SIG-M5 treated with dmso at 0.1 percent for 504 hours (cell line): ENCODE data around the gene PAK5.

Experiments used
- DNase-seq: peaks from one replicate; lab custom pipeline; 2025; ENCODE audit not compliant: unreplicated experiment; lab: John Stamatoyannopoulos, UW

The PAK5 gene

GRCh38 chr20:9581509-9581908 is 257.4 kb downstream of the PAK5 start:
- DNase-seq: no peak

- no peak for DNase-seq
Measured at GRCh38 chr20:9578594-9578993, 260.3 kb downstream of the PAK5 start.

- DNase-seq: no peak
Measured at GRCh38 chr20:9577397-9577796, 261.5 kb downstream of the PAK5 start.

- DNase-seq: no peak
Measured at GRCh38 chr20:9576695-9577094, 262.2 kb downstream of the PAK5 start.

- no peak for DNase-seq
Measured at GRCh38 chr20:9575836-9576235, 263.0 kb downstream of the PAK5 start.

GRCh38 chr20:9574776-9575175 is 264.1 kb downstream of the PAK5 start:
- no peak for DNase-seq

GRCh38 chr20:9574181-9574580 is 264.7 kb downstream of the PAK5 start:
- DNase-seq: no peak

GRCh38 chr20:9573335-9574151 is 265.3 kb downstream of the PAK5 start:
- no peak for DNase-seq

- DNase-seq: no peak
Measured at GRCh38 chr20:9572670-9573069, 266.2 kb downstream of the PAK5 start.

GRCh38 chr20:9571783-9572182 is 267.1 kb downstream of the PAK5 start:
- no peak for DNase-seq

- DNase-seq: no peak
Measured at GRCh38 chr20:9570612-9571011, 268.3 kb downstream of the PAK5 start.

- no peak for DNase-seq
Measured at GRCh38 chr20:9566977-9567376, 271.9 kb downstream of the PAK5 start.

- no peak for DNase-seq
Measured at GRCh38 chr20:9565910-9566550, 272.8 kb downstream of the PAK5 start.

- no peak for DNase-seq
Measured at GRCh38 chr20:9557411-9557810, 281.5 kb downstream of the PAK5 start.

GRCh38 chr20:9555781-9556180 is 283.1 kb downstream of the PAK5 start:
- no peak for DNase-seq

- peak; percentile 35 for DNase-seq
Measured at GRCh38 chr20:9551808-9552550, 286.9 kb downstream of the PAK5 start.

GRCh38 chr20:9550871-9551270 is 288.0 kb downstream of the PAK5 start:
- no peak for DNase-seq

GRCh38 chr20:9550283-9550682 is 288.6 kb downstream of the PAK5 start:
- DNase-seq: no peak

- no peak for DNase-seq
Measured at GRCh38 chr20:9543214-9543613, 295.7 kb downstream of the PAK5 start.

- no peak for DNase-seq
Measured at GRCh38 chr20:9535449-9535848, 303.4 kb downstream of the PAK5 start.

GRCh38 chr20:9534025-9534424 is 304.9 kb downstream of the PAK5 start:
- DNase-seq: no peak
